HG02870 (cell line): ENCODE measurements around the gene DNASE1.

Source experiments
- ATAC-seq: cut with Tn5 transposase; IDR thresholded peaks from one replicate; pipeline ENCODE4 v1.9.1; 2021; ENCODE audit warnings: mild to moderate bottlenecking, moderate library complexity; ENCODE audit not compliant: unreplicated experiment

Gene DNASE1

GRCh38 chr16:3694051-3694450, 39.6 kb downstream of the DNASE1 start:
- ATAC-seq, result no peak

- ATAC-seq, result no peak
Measured at GRCh38 chr16:3695610-3696369, 41.3 kb downstream of the DNASE1 start.

GRCh38 chr16:3696425-3697218, 42.1 kb downstream of the DNASE1 start:
- no peak for ATAC-seq

GRCh38 chr16:3698941-3699340, 44.5 kb downstream of the DNASE1 start:
- ATAC-seq, result no peak

- no peak for ATAC-seq
Measured at GRCh38 chr16:3701531-3701930, 47.0 kb downstream of the DNASE1 start.

- ATAC-seq, result no peak
Measured at GRCh38 chr16:3702082-3702481, 47.6 kb downstream of the DNASE1 start.

GRCh38 chr16:3706253-3707012, 51.9 kb downstream of the DNASE1 start:
- ATAC-seq, result no peak
